ELR (cell line): Measurements from ENCODE around the gene KLHL20.
"Not testable (repeated sequence)": the region's sequence is repeated elsewhere in the genome, so short reads cannot be mapped to it uniquely, and the experiment has no call there.

Experiments used
- DNase-seq: peaks from one replicate; pipeline ENCODE4 v3.0.0-alpha.2; 2015; ENCODE audit warnings: low read depth

Gene KLHL20

GRCh38 chr1:173757666-173758065 lies 42.9 kb downstream of the KLHL20 start:
- no peak for DNase-seq

DNA sequence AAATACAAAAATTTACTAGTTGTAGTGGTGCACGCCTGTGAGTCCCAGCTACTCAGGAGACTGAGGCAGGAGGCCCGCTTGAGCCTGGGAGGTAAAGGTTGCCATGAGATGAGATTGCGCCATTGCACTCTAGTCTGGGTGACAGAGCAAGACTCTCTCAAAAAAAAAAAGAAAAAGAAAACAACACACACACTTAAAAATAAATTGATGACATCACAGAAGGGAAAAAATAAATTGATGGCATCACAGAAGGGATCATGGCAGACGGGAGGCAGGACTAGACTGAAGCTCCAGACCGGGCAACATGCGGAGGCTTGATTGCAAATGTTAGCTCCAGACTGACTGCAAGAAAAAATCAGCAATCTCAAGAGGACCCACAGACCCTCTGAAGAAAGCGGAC lies 43.3 kb downstream of the KLHL20 start:
- DNase-seq = no peak

GRCh38 chr1:173758980-173759379 lies 44.2 kb downstream of the KLHL20 start:
- DNase-seq = no peak

DNA sequence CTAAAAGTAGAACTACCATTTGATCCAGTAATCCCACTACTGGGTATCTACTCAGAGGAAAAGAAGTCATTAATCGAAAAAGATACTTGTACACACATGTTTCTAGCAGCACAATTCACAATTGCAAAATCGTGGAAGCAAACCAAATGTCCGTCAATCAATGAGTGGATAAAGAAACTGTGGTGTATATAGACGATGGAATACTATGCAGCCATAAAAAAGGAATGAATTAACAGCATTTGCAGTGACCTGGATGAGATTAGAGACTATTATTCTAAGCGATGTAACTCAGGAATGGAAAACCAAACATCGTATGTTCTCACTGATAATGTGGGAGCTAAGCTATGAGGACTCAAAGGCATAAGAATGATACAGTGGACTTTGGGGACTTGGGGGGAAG lies 49.5 kb downstream of the KLHL20 start:
- not testable (repeated sequence) for DNase-seq

DNA sequence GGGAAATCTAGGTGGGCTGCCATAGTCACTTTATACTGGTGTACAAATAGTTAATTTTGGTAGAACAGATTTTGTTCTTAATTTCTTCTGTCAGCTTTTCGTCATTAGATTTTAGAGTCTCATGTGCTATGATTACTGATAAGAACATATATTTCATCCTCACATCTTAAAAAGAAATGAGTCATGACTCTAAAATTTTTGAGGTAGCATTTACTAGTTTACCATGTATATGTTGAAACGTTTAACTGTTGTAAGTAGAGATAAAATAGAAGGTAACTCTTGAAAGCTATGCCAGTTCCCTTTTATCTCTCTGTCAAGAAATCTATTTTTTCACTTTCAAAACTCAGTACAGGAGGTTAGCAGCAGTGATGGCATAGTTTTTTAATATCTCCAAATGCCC lies 53.4 kb downstream of the KLHL20 start:
- DNase-seq = no peak

GRCh38 chr1:173768827-173769226 lies 54.0 kb downstream of the KLHL20 start:
- DNase-seq = no peak

DNA sequence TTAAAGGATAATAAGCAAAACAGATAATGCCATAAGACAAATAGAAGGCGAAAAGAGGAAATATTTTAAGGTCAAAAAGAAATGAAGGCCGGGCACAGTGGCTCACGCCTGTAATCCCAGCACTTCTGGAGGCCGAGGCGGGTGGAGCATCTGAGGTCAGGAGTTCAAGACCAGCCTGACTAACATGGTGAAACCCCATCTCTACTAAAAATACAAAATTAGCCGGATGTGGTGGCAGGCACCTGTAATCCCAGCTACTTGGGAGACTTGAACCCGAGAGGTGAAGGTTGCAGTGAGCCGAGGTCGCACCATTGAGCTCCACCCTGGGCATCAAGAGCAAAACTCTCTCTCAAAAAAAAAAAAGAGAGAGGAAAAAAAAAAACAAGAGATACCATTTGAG lies 55.5 kb downstream of the KLHL20 start:
- not testable (repeated sequence) for DNase-seq

DNA sequence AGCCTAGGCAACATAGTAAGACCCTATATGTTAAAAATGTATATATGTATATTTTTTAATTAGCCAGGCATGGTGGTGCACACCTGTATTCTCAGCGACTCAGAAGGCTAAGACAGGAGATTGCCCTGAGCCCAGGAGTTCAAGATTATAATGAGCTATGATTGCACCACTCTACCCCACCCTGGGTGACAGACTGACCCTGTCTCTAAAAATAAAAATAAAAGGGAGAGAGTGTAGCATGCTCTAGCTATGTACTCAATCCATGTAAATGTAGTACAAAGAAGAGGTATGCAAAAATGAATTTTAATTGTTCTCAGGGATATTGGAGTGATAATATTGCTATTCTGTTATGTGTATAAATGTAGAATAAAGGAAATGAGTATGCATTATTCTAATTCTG lies 56.8 kb downstream of the KLHL20 start:
- no peak for DNase-seq

GRCh38 chr1:173775578-173776226 lies 60.9 kb downstream of the KLHL20 start:
- DNase-seq = no peak

GRCh38 chr1:173779936-173780335 lies 65.2 kb downstream of the KLHL20 start:
- no peak for DNase-seq

GRCh38 chr1:173784997-173785396 lies 70.2 kb downstream of the KLHL20 start:
- DNase-seq = no peak

DNA sequence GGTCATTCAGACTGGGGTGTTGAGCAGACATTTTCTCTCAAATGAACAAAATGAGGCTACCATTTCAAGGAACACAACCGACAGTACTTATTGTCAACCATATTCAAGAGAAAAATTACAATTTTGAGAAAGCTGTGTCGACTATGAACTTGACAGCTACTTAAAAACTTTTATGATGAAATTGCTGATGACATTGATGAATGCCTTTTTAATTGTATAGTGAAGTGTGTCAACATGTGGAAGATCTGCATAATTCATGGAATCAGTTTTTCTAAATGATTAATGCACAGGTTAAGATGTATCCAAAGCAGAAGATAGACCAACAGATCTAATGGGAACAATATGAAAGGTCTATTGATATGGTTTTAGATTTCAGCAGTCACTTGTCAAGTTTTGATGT lies 75.1 kb downstream of the KLHL20 start:
- no peak for DNase-seq

DNA sequence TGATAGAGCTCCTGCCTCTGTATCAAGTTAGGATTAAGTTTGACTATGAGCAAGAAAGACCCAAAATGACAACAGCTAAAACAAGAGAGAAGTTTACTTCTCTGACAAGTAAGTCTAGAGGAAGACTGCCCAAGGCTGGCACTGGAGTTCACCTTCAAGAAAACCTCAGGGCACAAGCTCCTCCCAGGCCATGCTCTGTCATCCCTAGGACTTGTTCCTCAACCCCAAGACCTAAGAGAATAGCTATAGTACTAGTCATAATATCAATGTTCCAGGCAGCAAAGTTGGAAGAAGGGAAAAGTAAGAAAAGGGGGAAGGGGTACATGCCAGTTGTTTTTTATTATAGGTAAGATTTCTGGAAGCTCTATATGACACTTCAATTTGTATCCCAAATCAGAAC lies 83.3 kb downstream of the KLHL20 start:
- no peak for DNase-seq

DNA sequence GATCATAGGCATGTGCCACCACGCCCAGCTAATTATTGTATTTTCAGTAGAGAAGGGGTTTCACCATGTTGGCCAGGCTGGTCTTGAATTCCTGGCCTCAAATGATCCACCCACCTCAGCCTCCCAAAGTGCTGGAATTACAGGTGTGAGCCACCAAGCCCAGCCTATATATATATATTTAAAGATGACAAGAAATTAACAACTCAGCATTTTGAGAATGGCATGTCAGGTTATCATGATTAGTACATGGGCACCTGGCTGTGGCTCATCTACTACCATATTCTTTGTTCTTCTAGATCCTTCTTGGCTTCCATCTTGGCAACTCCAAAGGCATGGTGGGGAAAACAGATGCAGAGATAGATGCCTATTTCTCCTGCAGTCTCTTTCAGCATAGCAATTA lies 85.2 kb downstream of the KLHL20 start:
- DNase-seq = not testable (repeated sequence)

DNA sequence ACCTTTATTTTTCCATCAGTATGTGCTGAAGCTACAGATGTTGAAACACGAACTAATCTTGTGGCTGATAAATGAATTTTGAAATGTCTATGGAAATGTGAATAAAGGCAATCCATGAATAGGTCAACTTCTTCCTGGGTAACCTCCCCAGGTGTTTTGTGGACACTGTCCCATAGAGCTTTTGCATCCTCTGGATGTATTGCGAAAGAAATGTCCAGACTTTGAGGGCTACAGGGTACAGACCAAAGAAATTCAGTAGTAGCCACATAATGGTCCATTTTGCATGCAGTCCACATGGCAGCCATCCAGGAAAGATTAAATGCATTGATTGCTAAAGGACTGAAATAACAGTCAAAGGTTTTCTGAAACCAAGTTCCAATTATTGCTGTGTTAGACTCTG lies 88.2 kb downstream of the KLHL20 start:
- DNase-seq = no peak

- DNase-seq = not testable (repeated sequence)
Measured at GRCh38 chr1:173813654-173814053, 98.9 kb downstream of the KLHL20 start.

GRCh38 chr1:173818459-173818858 lies 103.7 kb downstream of the KLHL20 start:
- no peak for DNase-seq

GRCh38 chr1:173821680-173822079 lies 106.9 kb downstream of the KLHL20 start:
- DNase-seq = no peak

DNA sequence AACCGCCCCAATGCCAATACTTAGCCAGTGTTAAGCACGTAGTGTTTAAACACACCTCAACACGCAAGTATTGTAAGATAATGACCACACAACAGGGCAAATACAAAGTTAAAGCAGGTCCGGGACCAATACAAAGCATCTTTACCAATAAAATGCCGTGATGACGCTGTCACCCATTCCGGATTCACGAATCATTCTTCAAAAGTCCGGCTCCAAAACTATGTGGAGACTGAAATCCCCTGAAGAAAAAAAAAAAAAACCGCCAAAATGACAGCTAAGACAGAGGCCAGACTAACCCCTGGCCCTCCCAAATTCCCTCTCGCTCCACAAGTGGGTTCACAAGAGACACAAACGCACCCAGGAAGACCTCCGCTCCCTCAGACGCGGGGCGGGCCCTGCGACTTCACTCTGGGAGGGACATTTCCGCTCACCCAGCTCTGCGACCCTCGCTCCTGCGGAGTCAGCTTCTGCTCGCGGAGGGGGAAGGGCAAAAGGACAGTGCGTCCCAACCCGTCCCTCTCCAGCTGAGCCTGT lies 109.1 kb downstream of the KLHL20 start:
- no peak for DNase-seq

GRCh38 chr1:173824315-173825081 lies 109.7 kb downstream of the KLHL20 start, which contains the start of the genes CENPL and DARS2:
Gene CENPL (minus strand): TSS chr1:173824883. CDS start chr1:173811299, 13,584 bp downstream.
Gene DARS2 (plus strand): TSS chr1:173824673. CDS start chr1:173825230, 557 bp downstream.
- DNase-seq = peak; percentile 98

DNA sequence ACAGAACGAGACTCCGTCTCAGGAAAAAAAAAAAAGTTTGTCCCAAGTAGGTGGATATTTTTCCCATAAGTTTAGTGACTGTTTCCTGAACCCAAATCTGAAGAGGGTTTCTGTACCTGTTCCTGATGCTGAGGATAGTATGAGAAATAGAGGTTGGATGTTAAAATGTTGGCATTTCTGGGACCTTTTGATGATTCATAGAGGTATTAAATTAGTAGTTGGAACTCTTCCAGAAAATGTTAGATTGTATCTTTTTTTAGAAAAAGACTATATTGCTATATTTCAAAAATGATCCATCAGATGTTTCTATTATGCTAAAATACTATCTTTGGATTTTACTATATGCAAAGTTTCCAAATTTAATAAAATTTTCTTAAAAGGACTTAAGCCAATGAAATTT lies 112.8 kb downstream of the KLHL20 start:
- DNase-seq = peak; percentile 46

- no peak for DNase-seq
Measured at GRCh38 chr1:173832748-173833147, 118.0 kb downstream of the KLHL20 start.
